H1 (cell line): ENCODE measurements around the gene APOM. TPM values are rescaled to one million over a fixed set of nuclear protein-coding genes. Genes with fewer than 3 reads are reported as not detected.

ENCODE experiments used
- ASH2L ChIP-seq: fragments of 200-600, 300-600 bp; sonication (generic); IDR thresholded peaks from one replicate; pipeline ENCODE4 v1.7.1; 2017; ENCODE audit warnings: low read length
- CHD2 ChIP-seq: IDR thresholded peaks from 2 replicates; pipeline ENCODE4 v1.6.1; 2012; ENCODE audit warnings: low read length, improper control_type of control experiment
- JUND ChIP-seq: IDR thresholded peaks from 2 replicates; pipeline ENCODE4 v1.6.1; 2011; ENCODE audit warnings: mild to moderate bottlenecking, improper control_type of control experiment, low read length
- POLR2AphosphoS5 ChIP-seq: IDR thresholded peaks from 2 replicates; pipeline ENCODE4 v1.6.1; 2011; ENCODE audit warnings: low read depth, low read length
- SUZ12 ChIP-seq: fragments of 200-600 bp; sonication (generic); IDR thresholded peaks from 2 replicates; pipeline ENCODE4 v1.6.1; 2012; ENCODE audit warnings: mild to moderate bottlenecking, inconsistent platforms, low read length, moderate library complexity, mixed read lengths
- YY1 ChIP-seq: IDR thresholded peaks from 2 replicates; pipeline ENCODE4 v1.6.1; 2011; ENCODE audit warnings: low read depth, mild to moderate bottlenecking, low read length
- polyA plus RNA-seq, 7 experiments: library from polyadenylated mRNA; depleted of rRNA in 3 of 7; stranded (reverse) in 5 of 7; unstranded in 2 of 7; fragments of >200 nt in 5 of 7; fragments of 200-250 nt in 2 of 7; gene quantifications; 1 replicate in 5 of 7; 2 replicates in 1 of 7; 4 replicates in 1 of 7; pipeline versions ENCODE4 v1.2.1 to v1.2.3, GENCODE V29; 2011 to 2013; ENCODE audit warnings: missing spikeins in 2 of 7, mixed read lengths in 2 of 7
- total RNA-seq: library from RNA; stranded (reverse); fragmentation: NEBNext Ultra II Directional; extraction: Animal tissue kit (Norgen Biotek cat#: 25700); gene quantifications from 2 replicates; pipeline ENCODE4 v1.2.1, GENCODE V29; 2021
- TF ChIP-seq, protein P1 (sequence below): fragments of 300-600 bp; sonication (generic); IDR thresholded peaks from 2 replicates; pipeline ENCODE4 v1.7.1; 2012; ENCODE audit warnings: low read length, moderate library complexity, mild to moderate bottlenecking, inconsistent platforms; ENCODE audit not compliant: insufficient replicate concordance
- TF ChIP-seq, protein P2 (sequence below): IDR thresholded peaks from 2 replicates; pipeline ENCODE4 v1.6.1; 2011; ENCODE audit warnings: low read depth, mild to moderate bottlenecking, low read length; ENCODE audit not compliant: insufficient read depth
- TF ChIP-seq, protein P3 (sequence below): IDR thresholded peaks from 2 replicates; pipeline ENCODE4 v1.6.1; 2012; ENCODE audit warnings: inconsistent platforms

Gene APOM
- total and polyA plus RNA-seq, 2 of the 8 experiments (the other 6 are each of a cell fraction or from before 2014, with no cell fraction given): 3.4 to 12.0 TPM

DNA sequence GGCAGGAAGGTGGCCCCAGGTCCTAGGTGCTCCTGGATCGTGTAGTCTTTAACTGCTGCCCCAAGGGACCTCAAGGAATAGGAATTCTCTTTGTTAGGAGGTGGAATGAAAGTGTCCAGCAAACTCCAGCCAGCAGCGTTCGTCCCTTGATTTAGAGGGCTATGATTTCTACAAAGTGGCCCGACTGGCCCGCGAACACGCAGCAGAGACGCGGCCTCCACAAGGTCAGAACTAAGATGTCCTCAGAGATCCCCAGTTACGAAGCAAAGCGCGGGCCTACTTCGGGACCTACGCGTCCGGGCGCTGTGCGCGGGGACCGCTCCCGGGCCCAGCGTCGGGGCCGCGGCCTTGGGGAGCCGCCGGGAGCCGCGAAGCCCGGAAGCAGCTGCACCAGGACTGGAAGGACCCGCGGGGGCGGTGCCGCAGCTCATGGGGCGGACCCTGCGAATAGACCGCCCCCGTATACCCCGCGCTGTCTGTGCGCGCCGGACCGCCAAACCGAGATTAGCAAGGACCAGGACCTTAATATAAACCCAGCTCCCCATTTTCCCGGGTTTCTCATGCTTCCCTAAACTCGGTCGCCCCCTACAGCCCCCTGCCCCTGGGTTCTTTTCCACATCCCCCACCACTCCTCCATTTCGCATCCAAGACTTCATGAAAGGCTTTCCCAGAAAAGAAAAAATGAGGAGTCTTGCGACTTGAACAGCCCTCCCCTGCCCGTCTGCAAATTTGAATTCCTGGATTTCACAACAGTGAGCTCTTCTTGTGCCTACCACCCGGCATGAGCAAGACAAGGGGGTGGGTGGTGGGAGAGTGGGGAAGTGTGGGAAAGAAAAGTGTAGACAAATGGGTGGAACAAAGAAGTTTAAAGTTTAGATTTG, 4.9 kb downstream of the APOM start, which contains the start of gene C6orf47 (continued):
- TF ChIP-seq, protein P1, sequence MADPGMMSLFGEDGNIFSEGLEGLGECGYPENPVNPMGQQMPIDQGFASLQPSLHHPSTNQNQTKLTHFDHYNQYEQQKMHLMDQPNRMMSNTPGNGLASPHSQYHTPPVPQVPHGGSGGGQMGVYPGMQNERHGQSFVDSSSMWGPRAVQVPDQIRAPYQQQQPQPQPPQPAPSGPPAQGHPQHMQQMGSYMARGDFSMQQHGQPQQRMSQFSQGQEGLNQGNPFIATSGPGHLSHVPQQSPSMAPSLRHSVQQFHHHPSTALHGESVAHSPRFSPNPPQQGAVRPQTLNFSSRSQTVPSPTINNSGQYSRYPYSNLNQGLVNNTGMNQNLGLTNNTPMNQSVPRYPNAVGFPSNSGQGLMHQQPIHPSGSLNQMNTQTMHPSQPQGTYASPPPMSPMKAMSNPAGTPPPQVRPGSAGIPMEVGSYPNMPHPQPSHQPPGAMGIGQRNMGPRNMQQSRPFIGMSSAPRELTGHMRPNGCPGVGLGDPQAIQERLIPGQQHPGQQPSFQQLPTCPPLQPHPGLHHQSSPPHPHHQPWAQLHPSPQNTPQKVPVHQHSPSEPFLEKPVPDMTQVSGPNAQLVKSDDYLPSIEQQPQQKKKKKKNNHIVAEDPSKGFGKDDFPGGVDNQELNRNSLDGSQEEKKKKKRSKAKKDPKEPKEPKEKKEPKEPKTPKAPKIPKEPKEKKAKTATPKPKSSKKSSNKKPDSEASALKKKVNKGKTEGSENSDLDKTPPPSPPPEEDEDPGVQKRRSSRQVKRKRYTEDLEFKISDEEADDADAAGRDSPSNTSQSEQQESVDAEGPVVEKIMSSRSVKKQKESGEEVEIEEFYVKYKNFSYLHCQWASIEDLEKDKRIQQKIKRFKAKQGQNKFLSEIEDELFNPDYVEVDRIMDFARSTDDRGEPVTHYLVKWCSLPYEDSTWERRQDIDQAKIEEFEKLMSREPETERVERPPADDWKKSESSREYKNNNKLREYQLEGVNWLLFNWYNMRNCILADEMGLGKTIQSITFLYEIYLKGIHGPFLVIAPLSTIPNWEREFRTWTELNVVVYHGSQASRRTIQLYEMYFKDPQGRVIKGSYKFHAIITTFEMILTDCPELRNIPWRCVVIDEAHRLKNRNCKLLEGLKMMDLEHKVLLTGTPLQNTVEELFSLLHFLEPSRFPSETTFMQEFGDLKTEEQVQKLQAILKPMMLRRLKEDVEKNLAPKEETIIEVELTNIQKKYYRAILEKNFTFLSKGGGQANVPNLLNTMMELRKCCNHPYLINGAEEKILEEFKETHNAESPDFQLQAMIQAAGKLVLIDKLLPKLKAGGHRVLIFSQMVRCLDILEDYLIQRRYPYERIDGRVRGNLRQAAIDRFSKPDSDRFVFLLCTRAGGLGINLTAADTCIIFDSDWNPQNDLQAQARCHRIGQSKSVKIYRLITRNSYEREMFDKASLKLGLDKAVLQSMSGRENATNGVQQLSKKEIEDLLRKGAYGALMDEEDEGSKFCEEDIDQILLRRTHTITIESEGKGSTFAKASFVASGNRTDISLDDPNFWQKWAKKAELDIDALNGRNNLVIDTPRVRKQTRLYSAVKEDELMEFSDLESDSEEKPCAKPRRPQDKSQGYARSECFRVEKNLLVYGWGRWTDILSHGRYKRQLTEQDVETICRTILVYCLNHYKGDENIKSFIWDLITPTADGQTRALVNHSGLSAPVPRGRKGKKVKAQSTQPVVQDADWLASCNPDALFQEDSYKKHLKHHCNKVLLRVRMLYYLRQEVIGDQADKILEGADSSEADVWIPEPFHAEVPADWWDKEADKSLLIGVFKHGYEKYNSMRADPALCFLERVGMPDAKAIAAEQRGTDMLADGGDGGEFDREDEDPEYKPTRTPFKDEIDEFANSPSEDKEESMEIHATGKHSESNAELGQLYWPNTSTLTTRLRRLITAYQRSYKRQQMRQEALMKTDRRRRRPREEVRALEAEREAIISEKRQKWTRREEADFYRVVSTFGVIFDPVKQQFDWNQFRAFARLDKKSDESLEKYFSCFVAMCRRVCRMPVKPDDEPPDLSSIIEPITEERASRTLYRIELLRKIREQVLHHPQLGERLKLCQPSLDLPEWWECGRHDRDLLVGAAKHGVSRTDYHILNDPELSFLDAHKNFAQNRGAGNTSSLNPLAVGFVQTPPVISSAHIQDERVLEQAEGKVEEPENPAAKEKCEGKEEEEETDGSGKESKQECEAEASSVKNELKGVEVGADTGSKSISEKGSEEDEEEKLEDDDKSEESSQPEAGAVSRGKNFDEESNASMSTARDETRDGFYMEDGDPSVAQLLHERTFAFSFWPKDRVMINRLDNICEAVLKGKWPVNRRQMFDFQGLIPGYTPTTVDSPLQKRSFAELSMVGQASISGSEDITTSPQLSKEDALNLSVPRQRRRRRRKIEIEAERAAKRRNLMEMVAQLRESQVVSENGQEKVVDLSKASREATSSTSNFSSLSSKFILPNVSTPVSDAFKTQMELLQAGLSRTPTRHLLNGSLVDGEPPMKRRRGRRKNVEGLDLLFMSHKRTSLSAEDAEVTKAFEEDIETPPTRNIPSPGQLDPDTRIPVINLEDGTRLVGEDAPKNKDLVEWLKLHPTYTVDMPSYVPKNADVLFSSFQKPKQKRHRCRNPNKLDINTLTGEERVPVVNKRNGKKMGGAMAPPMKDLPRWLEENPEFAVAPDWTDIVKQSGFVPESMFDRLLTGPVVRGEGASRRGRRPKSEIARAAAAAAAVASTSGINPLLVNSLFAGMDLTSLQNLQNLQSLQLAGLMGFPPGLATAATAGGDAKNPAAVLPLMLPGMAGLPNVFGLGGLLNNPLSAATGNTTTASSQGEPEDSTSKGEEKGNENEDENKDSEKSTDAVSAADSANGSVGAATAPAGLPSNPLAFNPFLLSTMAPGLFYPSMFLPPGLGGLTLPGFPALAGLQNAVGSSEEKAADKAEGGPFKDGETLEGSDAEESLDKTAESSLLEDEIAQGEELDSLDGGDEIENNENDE: no peak
- TF ChIP-seq JUND: no peak
- TF ChIP-seq, protein P2, sequence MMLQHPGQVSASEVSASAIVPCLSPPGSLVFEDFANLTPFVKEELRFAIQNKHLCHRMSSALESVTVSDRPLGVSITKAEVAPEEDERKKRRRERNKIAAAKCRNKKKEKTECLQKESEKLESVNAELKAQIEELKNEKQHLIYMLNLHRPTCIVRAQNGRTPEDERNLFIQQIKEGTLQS: no peak
- TF ChIP-seq SUZ12: no peak
- peak; percentile 54; the same call in 1 of the 2 replicates for TF ChIP-seq YY1
- no peak for TF ChIP-seq CHD2
- peak; percentile 74; the same call in 1 of the 2 replicates for TF ChIP-seq POLR2AphosphoS5
- TF ChIP-seq ASH2L: peak; percentile 26
- TF ChIP-seq, protein P3, sequence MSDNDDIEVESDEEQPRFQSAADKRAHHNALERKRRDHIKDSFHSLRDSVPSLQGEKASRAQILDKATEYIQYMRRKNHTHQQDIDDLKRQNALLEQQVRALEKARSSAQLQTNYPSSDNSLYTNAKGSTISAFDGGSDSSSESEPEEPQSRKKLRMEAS: 0 out of 2 replicates have a peak, but pooled peaks have one; percentile 23
